Inferior parietal cortex (tissue), 1 donor: ENCODE data around the gene ZBTB34.

Experiments
- DNase-seq: peaks from one replicate; pipeline ENCODE4 v3.0.0-alpha.2; 2016; ENCODE audit errors: extremely low spot score

Gene ZBTB34

GRCh38 chr9:126876531-126876930 lies 16.1 kb downstream of the ZBTB34 start:
- no peak for DNase-seq

DNA sequence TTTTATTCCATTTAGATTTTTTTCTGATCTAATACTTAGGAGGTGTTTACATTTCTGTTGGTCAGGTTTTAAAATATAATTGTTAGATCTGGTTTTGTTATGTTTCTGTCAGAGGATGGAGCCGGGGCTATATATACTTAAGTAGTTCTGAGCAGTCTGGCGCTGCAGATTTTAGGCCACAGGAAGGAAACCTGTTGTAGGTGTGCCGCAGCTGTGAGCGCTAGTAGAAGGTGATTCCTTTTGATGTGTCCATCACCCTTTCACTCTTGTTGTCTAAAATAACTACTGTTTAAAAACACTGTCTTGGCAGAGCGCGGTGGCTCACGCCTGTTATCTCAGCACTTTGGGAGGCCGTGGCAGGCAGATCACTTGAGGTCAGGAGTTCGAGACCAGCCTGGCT lies 17.0 kb downstream of the ZBTB34 start:
- DNase-seq = no peak

DNA sequence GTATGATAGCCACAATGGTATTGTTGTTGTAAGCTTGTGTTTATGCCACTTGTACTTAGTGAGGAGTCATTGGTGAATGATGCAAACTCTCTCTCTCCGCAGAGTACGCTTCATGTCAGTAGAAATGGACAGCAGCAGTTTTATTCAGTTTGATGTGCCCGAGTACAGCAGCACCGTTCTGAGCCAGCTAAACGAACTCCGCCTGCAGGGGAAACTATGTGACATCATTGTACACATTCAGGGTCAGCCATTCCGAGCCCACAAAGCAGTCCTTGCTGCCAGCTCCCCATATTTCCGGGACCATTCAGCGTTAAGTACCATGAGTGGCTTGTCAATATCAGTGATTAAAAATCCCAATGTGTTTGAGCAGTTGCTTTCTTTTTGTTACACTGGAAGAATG lies 18.8 kb downstream of the ZBTB34 start:
- no peak for DNase-seq

DNA sequence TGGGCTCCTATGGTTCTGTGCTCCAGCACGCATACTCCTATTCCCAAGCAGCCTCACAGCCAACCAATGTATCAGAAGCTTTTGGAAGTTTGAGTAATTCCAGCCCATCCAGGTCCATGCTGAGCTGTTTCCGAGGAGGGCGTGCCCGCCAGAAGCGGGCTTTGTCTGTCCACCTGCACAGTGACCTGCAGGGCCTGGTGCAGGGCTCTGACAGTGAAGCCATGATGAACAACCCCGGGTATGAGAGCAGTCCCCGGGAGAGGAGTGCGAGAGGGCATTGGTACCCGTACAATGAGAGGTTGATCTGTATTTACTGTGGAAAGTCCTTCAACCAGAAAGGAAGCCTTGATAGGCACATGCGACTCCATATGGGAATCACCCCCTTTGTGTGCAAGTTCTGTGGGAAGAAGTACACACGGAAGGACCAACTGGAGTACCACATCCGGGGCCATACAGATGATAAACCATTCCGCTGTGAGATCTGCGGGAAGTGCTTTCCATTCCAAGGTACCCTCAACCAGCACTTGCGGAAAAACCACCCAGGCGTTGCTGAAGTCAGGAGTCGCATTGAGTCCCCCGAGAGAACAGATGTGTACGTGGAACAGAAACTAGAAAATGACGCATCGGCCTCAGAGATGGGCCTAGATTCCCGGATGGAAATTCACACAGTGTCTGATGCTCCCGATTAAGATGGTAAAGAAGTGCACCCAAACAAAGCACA lies 19.9 kb downstream of the ZBTB34 start:
- no peak for DNase-seq

- no peak for DNase-seq
These were observed 20.5 kb downstream of the ZBTB34 start for GRCh38 chr9:126880947-126881332.

GRCh38 chr9:126882746-126883145 lies 22.3 kb downstream of the ZBTB34 start:
- no peak for DNase-seq

- no peak for DNase-seq
These were observed 23.2 kb downstream of the ZBTB34 start for GRCh38 chr9:126883636-126884035.

GRCh38 chr9:126885131-126885641 lies 24.7 kb downstream of the ZBTB34 start:
- no peak for DNase-seq

- no peak for DNase-seq
These were observed 25.8 kb downstream of the ZBTB34 start for GRCh38 chr9:126886034-126886822.

GRCh38 chr9:126886897-126887296 lies 26.5 kb downstream of the ZBTB34 start:
- no peak for DNase-seq

DNA sequence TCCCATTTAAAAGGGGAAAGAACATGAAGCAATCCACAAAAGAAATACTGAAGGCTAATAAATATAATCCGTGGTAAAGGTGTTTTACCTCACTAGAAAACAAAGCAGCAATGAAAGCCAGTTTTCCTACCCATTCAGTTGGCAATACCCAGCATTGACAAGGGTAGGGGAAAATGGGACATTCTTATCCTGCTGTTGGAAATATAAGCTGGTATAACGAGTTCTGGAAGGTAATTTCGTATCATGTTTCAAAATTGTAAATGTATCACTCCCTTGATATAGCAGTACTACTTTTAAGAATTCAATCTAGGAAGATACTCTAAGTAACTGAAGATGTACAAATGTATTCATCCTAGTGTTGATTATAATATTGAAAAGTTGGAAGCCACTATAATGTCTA lies 31.2 kb downstream of the ZBTB34 start:
- no peak for DNase-seq

- peak; percentile 63 for DNase-seq
These were observed 32.6 kb downstream of the ZBTB34 start for GRCh38 chr9:126893079-126893478.

GRCh38 chr9:126894052-126894603 lies 33.7 kb downstream of the ZBTB34 start:
- DNase-seq = no peak

GRCh38 chr9:126902210-126902609 lies 41.8 kb downstream of the ZBTB34 start:
- DNase-seq = no peak

DNA sequence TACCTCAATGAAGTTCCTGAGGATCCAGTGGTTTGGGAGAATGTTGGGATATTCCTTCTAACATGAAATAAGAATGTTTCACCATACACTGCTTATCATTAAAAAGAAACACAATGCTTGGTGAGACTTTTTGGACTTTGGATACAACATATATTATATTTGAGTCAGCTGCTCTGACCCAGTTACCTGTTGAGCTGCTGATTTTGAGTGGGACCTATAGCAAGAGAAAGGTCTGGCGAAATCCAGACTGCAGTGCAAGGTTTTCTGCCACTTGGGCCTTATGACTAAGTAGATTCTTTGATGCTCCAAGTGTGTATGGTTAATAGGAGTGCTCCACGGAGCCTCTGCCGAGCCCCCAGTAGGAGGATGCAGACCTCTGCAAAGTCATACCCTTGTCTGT lies 44.1 kb downstream of the ZBTB34 start:
- no peak for DNase-seq

DNA sequence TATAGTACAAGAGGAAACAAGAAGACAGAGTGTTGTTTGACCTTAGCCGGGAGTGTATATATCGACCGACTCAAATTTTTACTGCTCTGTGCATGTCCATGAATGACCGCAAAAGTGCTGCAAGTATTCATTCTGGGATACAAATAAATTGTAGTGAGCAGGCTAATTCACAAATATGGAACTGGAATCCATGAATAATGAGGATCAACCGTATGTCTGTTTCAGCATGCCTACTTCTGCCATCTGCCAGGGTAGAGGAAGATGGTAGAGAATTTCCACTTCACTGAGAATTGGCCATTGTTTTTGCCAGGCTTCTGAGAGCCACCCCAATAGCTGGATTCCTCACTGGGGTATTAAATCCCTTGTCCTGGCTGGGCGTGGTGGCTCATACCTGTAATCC lies 45.7 kb downstream of the ZBTB34 start:
- DNase-seq = no peak

GRCh38 chr9:126907058-126907457 lies 46.6 kb downstream of the ZBTB34 start:
- DNase-seq = no peak

DNA sequence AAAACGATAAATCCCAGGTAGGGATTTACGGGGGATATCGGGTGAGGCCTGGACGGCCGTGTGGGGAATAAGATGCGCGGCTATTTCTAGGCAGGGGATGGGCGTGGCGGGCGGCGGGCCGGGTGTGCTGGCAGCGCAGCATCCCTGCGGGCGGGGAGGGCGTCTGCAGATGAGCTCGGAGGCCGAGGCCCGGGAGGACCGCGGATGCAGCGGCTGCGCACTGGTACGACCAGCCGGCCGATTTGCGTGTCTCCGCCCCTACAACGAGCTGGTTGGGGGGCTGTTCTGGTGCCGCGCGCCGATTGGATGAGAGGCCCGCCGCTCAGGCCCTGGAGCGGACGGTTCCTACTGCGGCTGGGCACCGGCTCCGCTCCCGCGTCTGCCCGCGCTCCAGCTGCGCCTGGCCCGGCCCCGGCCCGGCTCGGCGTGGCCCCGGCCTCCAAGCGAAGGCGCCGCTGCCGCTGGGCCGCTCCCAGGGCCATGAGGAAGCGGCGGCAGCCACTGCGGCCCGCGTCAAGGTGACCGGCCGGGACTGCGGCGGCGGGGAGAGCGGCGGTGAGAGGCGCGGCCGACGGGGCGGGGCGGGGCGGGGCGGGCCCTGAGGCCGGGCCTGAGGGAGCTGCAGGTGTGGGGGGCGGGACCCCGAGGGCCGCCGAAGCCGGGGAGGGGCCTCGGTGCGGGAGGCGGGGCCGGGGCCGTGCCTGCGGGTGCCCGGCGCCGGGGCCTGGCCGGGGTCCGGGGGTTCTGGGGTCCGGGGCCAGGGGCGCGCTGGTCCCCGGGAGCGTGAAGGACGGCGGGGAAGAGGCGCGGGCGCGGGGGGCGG lies 54.2 kb downstream of the ZBTB34 start, which contains the start of gene RALGPS1:
Gene RALGPS1 (plus strand): TSS at position 325 of the 823 bp plus-strand sequence. CDS start 47,508 bp downstream, outside the sequence.
- peak; percentile 91 for DNase-seq

DNA sequence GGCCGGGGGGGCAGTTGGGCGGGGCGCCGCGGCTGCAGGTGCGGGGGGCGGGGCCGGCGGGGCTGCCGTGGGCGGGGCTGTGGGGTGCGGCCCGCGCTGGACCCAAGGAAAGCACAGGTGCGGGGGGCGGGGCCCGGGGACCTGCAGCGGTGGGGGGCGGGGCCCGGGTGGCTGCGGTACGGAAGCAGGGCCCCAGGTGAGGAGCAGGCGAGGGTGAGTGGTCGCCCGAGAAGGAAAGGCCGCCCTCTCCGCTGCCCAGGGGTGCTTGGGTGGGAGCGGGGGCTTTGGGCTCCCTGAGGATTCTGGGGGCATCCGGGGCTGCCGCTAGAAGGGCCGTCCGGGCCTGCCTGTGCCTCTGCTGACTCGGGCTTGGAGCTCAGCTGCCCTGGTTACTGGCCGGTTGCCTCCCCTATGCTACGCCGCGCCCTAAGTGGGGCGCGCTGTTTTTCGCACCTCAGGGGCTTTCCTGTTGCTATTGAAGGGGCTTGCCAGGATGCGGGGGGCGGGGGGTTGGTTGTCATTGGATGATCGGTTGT lies 54.9 kb downstream of the ZBTB34 start:
- no peak for DNase-seq

GRCh38 chr9:126915846-126916543 lies 55.6 kb downstream of the ZBTB34 start:
- peak; percentile 22 for DNase-seq

- no peak for DNase-seq
These were observed 56.5 kb downstream of the ZBTB34 start for GRCh38 chr9:126916909-126917308.
